OCI-LY1 (cell line): ENCODE results near the gene HIBADH.

Experiments
- CTCF ChIP-seq: fragments of 200-600 bp; sonication (generic), shearing (Covaris generic); IDR thresholded peaks from 2 replicates; pipeline ENCODE4 v1.5.1; 2017; ENCODE audit warnings: mild to moderate bottlenecking, antibody characterized with exemption, low read length, moderate library complexity, mixed read lengths
- EZH2 ChIP-seq: fragments of 200-600 bp; sonication (generic), shearing (Covaris generic); IDR thresholded peaks from 2 replicates; pipeline ENCODE4 v1.8.0; 2017; ENCODE audit warnings: borderline replicate concordance, mixed run types, mild to moderate bottlenecking, antibody characterized with exemption, low read length, moderate library complexity, mixed read lengths

GRCh38 chr7:27581906-27582305, 80.8 kb downstream of the HIBADH start:
- no peak for TF ChIP-seq EZH2
- no peak for TF ChIP-seq CTCF
